K562 (cell line): ENCODE data around the gene CAB39. TPM values are rescaled to one million over a fixed set of nuclear protein-coding genes. Genes with fewer than 3 reads are reported as not detected.

Experiments
- ATAC-seq: fragments of 200-7000 bp; cut with Tn5 transposase; 3 replicates; pipeline ENCODE4 v1.9.1; 2020; ENCODE audit warnings: moderate library complexity
- BruUV-seq: library from RNA; stranded (reverse); fragments of 400-500 nt; replicated peaks from 2 replicates; lab custom pipeline; 2021; lab: Mats Ljungman, UMichigan
- CTCF ChIA-PET: fragments of 300-600 bp; formaldehyde crosslinking; extraction: SDS; loops from one replicate; lab custom pipeline; 2021; ENCODE audit warnings: low intra/inter-chr PET ratio; lab: Yijun Ruan, JAX
- POLR2A ChIA-PET: fragments of 300-600, 350-650 bp; sonication (Branson Sonifier 250); formaldehyde crosslinking; extraction: SDS; loops from one replicate; lab custom pipeline; 2021; ENCODE audit warnings: antibody characterized with exemption, inconsistent platforms; lab: Yijun Ruan, JAX
- DNase-seq, 4 experiments: peaks; one replicate each; pipeline versions ENCODE4 v3.0.0 to v3.0.0-alpha.2; 2011 to 2018; ENCODE audit warnings: low spot score in 3 of 4, mixed read lengths in 3 of 4; ENCODE audit errors: extremely low read depth in 1 of 4
- FAIRE-seq: peaks from 2 replicates; lab custom pipeline; 2011; peaks lifted over from hg19 to GRCh38; lab: Jason Lieb, UNC
- H2AFZ ChIP-seq: 2 replicates; pipeline ENCODE4 v1.6.0; 2011; ENCODE audit warnings: low read depth, low read length, control low read depth, inconsistent platforms
- H3K27ac ChIP-seq: fragments of 200-600 bp; 3 replicates; pipeline ENCODE4 v1.8.0; 2011; ENCODE audit warnings: low read depth, mild to moderate bottlenecking, control low read depth, inconsistent platforms, low read length, moderate library complexity, mixed read lengths; ENCODE audit errors: extremely low read depth
- H3K27me3 ChIP-seq, 2 experiments: fragments of 300-600 bp in 1 of 2; 2 replicates in 1 of 2; 3 replicates in 1 of 2; pipeline versions ENCODE4 v1.6.0 to v1.8.0; 2011; ENCODE audit warnings: inconsistent platforms in 2 of 2, low read length in 2 of 2, mild to moderate bottlenecking in 1 of 2, mixed read lengths in 1 of 2, moderate library complexity in 1 of 2; ENCODE audit not compliant: control insufficient read depth in 2 of 2, insufficient read depth in 2 of 2
- H3K36me3 ChIP-seq: fragments of 300-600 bp; 3 replicates; pipeline ENCODE4 v1.8.0; 2011; ENCODE audit warnings: mild to moderate bottlenecking, low read length, inconsistent platforms; ENCODE audit not compliant: control insufficient read depth, insufficient read depth
- H3K4me1 ChIP-seq, 2 experiments: fragments of 200-600 bp in 1 of 2; replicated peaks in 1 of 2; 2 replicates in 1 of 2; 3 replicates in 1 of 2; pipeline versions ENCODE4 v1.5.1 to v1.8.0; 2011; ENCODE audit warnings: inconsistent platforms in 2 of 2, low read length in 2 of 2, mild to moderate bottlenecking in 1 of 2, mixed read lengths in 1 of 2, moderate library complexity in 1 of 2; ENCODE audit not compliant: control insufficient read depth in 2 of 2, insufficient read depth in 2 of 2
- H3K4me2 ChIP-seq: 2 replicates; pipeline ENCODE4 v1.6.1; 2011; ENCODE audit warnings: low read length, control low read depth, inconsistent platforms, mixed read lengths; ENCODE audit not compliant: insufficient read depth
- H3K4me3 ChIP-seq: fragments of 200-600 bp; sonication (generic), shearing (Covaris generic); 2 replicates; pipeline ENCODE4 v1.5.1; 2016; ENCODE audit warnings: control low read depth, inconsistent platforms
- H3K79me2 ChIP-seq: fragments of 200-600 bp; 3 replicates; pipeline ENCODE4 v1.8.0; 2011; ENCODE audit warnings: low read length, inconsistent platforms; ENCODE audit not compliant: control insufficient read depth, insufficient read depth
- H3K9ac ChIP-seq, 2 experiments: 2 replicates each; pipeline versions ENCODE4 v1.6.0 to v1.6.1; 2011; ENCODE audit warnings: low read depth in 2 of 2, low read length in 2 of 2, control low read depth in 1 of 2, inconsistent platforms in 1 of 2, mild to moderate bottlenecking in 1 of 2, mixed read lengths in 1 of 2; ENCODE audit not compliant: insufficient read depth in 1 of 2
- H3K9me1 ChIP-seq: one replicate; pipeline ENCODE4 v1.6.0; 2011; ENCODE audit warnings: inconsistent platforms, mild to moderate bottlenecking, low read length, moderate library complexity; ENCODE audit not compliant: control insufficient read depth, insufficient read depth
- H3K9me3 ChIP-seq: replicated peaks from 2 replicates; pipeline ENCODE4 v1.5.1; 2011; ENCODE audit warnings: low read depth, low read length, inconsistent platforms; ENCODE audit not compliant: control insufficient read depth, insufficient read depth
- H4K20me1 ChIP-seq: replicated peaks from 2 replicates; pipeline ENCODE4 v1.6.1; 2011; ENCODE audit warnings: low read length, inconsistent platforms, mixed read lengths; ENCODE audit not compliant: control insufficient read depth, insufficient read depth
- GABPB2 ChIP-seq: fragments of 250-450 bp; sonication (Bioruptor Pico); conservative IDR thresholded peaks from 2 replicates; pipeline ENCODE4 v1.5.1; 2021; ENCODE audit warnings: mild to moderate bottlenecking
- GMEB1 ChIP-seq: fragments of 250-450 bp; sonication (Bioruptor Pico); IDR thresholded peaks from 2 replicates; pipeline ENCODE4 v1.4.0; 2020; ENCODE audit warnings: mild to moderate bottlenecking
- GTF2F1 ChIP-seq: IDR thresholded peaks from 2 replicates; pipeline ENCODE4 v1.6.1; 2011; ENCODE audit warnings: low read depth, low read length, improper control_type of control experiment
- NCOA4 ChIP-seq: fragments of 450-650 bp; IDR thresholded peaks from 2 replicates; pipeline ENCODE4 v1.6.1; 2018; ENCODE audit warnings: mild to moderate bottlenecking; ENCODE audit not compliant: partially characterized antibody
- NRF1 ChIP-seq, 2 experiments: fragments of 450-650 bp; IDR thresholded peaks in 1 of 2; conservative IDR thresholded peaks in 1 of 2; 2 replicates each; pipeline ENCODE4 v1.6.1; 2014; ENCODE audit warnings: mild to moderate bottlenecking in 2 of 2
- PHF21A ChIP-seq: fragments of 450-650 bp; IDR thresholded peaks from 2 replicates; pipeline ENCODE4 v1.6.1; 2017; ENCODE audit warnings: low read depth, borderline replicate concordance
- PPARD ChIP-seq: fragments of 250-450 bp; sonication (Bioruptor Pico); IDR thresholded peaks from 2 replicates; pipeline ENCODE4 v1.8.0; 2022; ENCODE audit warnings: inconsistent platforms, mild to moderate bottlenecking, moderate library complexity
- PREB ChIP-seq: sonication (generic); formaldehyde crosslinking; IDR thresholded peaks from 2 replicates; pipeline ENCODE4 v1.8.1; 2023; ENCODE audit warnings: mild to moderate bottlenecking, missing genetic modification reagents
- RAD21 ChIP-seq, 2 experiments: fragments of 250-450 bp in 1 of 2; fragments of 450-650 bp in 1 of 2; sonication (Bioruptor Pico) in 1 of 2; formaldehyde crosslinking in 1 of 2; IDR thresholded peaks in 1 of 2; conservative IDR thresholded peaks in 1 of 2; 2 replicates each; pipeline versions ENCODE4 v1.4.0 to v1.8.0; 2020 to 2022; ENCODE audit warnings: mild to moderate bottlenecking in 2 of 2, moderate library complexity in 1 of 2
- SAP30 ChIP-seq: fragments of 200-600 bp; sonication (generic); IDR thresholded peaks from 2 replicates; pipeline ENCODE4 v1.6.1; 2012; ENCODE audit warnings: borderline replicate concordance, low read depth, mild to moderate bottlenecking, moderate library complexity, low read length, control low read depth, inconsistent platforms; ENCODE audit not compliant: insufficient read depth, poor library complexity, severe bottlenecking
- SMAD1 ChIP-seq: fragments of 150-350 bp; IDR thresholded peaks from 2 replicates; pipeline ENCODE4 v1.6.1; 2014; ENCODE audit warnings: low read length, low read depth; ENCODE audit not compliant: partially characterized antibody
- TEAD4 ChIP-seq, 2 experiments: sonication (generic) in 1 of 2; formaldehyde crosslinking in 1 of 2; IDR thresholded peaks; 2 replicates each; pipeline versions ENCODE4 v1.6.1 to v1.8.0; 2012 to 2022; ENCODE audit warnings: borderline replicate concordance in 1 of 2, inconsistent platforms in 1 of 2, low read length in 1 of 2, mild to moderate bottlenecking in 1 of 2, missing genetic modification reagents in 1 of 2
- TRIM28 ChIP-seq: fragments of 450-650 bp; IDR thresholded peaks from 2 replicates; pipeline ENCODE4 v1.6.1; 2017
- ZNF133 ChIP-seq: fragments of 250-450 bp; sonication (Bioruptor Pico); IDR thresholded peaks from 2 replicates; pipeline ENCODE4 v1.4.0; 2020; ENCODE audit warnings: mild to moderate bottlenecking
- ZNF3 ChIP-seq: fragments of 250-450 bp; sonication (Bioruptor Pico); IDR thresholded peaks from 2 replicates; pipeline ENCODE4 v1.5.0; 2021; ENCODE audit warnings: mild to moderate bottlenecking, moderate library complexity
- ZNF699 ChIP-seq: fragments of 250-450 bp; sonication (Bioruptor Pico); IDR thresholded peaks from 2 replicates; pipeline ENCODE4 v1.8.0; 2021; ENCODE audit warnings: mild to moderate bottlenecking, moderate library complexity; ENCODE audit not compliant: insufficient replicate concordance
- ZSCAN32 ChIP-seq: fragments of 450-650 bp; formaldehyde crosslinking; IDR thresholded peaks from 2 replicates; pipeline ENCODE4 v1.4.0; 2020; ENCODE audit warnings: mild to moderate bottlenecking, moderate library complexity
- WGBS: fragments of 100-300 bp; shearing (Covaris generic); methylation state at CpG from one replicate; pipeline ENCODE4 v1.1.6; 2016; ENCODE audit warnings: low coverage, mixed read lengths; ENCODE audit not compliant: insufficient coverage; ENCODE audit errors: missing lambda C conversion rate; 5-methylcytosine and 5-hydroxymethylcytosine counted together
- in situ Hi-C: fragments of 300-500 bp; cut with MboI; formaldehyde crosslinking; loops from 4 replicates; pipeline ENCODE4 v1.15.0; 2018; ENCODE audit warnings: inconsistent platforms, mixed read lengths
- intact Hi-C: fragments of 100-400 bp; cut with micrococcal nuclease; formaldehyde crosslinking; loops from 2 replicates; pipeline ENCODE4 v1.14.2; 2022
- polyA plus RNA-seq, 8 experiments: library from polyadenylated mRNA; depleted of rRNA in 4 of 8; stranded (reverse) in 5 of 8; unstranded in 3 of 8; fragments of >200 nt; fragmentation: Nextera tagmentation in 2 of 8; fragmentation: Illumina TruSeq in 1 of 8; extraction: Ambion mirVana in 2 of 8; extraction: Trizol in 1 of 8; gene quantifications; 2 replicates each; pipeline versions ENCODE4 v1.2.1 to v1.2.3, GENCODE V29; 2011 to 2014; ENCODE audit warnings: inconsistent platforms in 1 of 8, missing spikeins in 1 of 8
- total RNA-seq, 7 experiments: library from RNA; depleted of rRNA in 6 of 7; stranded (reverse); fragments of >200 nt in 6 of 7; fragmentation: Illumina TruSeq in 2 of 7; extraction: Trizol in 2 of 7; gene quantifications; 2 replicates each; pipeline versions ENCODE4 v1.2.1 to v1.2.3, GENCODE V29; 2011 to 2021; ENCODE audit warnings: low replicate concordance in 1 of 7

CAB39 gene
- total and polyA plus RNA-seq, 9 of the 15 experiments (the other 6 are each of a cell fraction or from before 2014, with no cell fraction given) = 27.2 to 94.4 (median 70.1) TPM

- peak; percentile 52 to 72 for TF ChIP-seq RAD21 (CRISPR knock-in tag; conservative IDR thresholded peaks at IDR 0.05 in 1 of 2, IDR thresholded peaks at IDR 0.05 in 1 of 2)
- TF ChIP-seq, all 486 proteins: peak for 3
Observed at GRCh38 chr2:230798769-230799399, 86.2 kb downstream of the CAB39 start (continued).

DNA sequence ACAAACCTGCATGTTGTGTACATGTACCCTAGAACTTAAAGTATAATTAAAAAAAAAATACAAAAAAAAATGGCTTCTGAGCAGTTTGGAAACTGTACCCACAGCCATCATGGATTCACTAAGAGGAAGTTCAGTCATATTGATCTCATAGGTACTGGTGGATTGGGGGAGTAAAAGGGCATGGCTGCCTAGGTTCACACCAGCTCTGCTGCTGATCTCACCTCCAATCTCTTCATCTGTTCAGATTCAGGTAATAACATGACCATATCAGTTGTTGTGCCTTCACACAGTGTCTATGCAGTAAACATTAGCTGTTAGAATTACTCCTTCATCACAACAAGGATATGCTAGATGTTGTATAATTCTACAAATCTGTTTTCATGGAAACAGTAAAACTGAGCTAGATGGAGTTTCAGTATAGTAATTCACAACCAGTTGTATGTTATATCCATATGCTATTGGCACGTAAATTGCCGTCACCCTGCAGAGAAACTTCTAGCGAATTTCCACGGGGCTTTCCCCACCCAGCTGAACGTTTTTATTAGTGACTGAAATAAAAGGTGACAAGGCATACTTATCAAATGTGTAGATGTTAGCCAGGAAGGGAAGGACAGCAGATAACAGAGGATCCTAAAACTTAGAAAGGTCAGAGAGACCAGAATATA lies 92.8 kb downstream of the CAB39 start:
- in situ Hi-C loops (loop anchor here (25.0 kb wide), 1 partner anchor 793 kb away; no protein-coding TSS in a partner anchor), intact Hi-C loops (no loop called here)
- Histone ChIP-seq H3K79me2 (no peaks in the 10 kb centered on the region; the same call in 2 of the 3 replicates), H3K27ac (no peak overlapping the region), H3K4me3 (no peak overlapping the region), H4K20me1 (0 out of 2 replicates have a peak, but pooled peaks cover 6% of the 10 kb centered on the region), H3K9ac (no peak overlapping the region), H3K4me2 (no peak overlapping the region), H3K36me3 (peaks cover 58% of the 10 kb centered on the region; the same call in 2 of the 3 replicates), H3K9me1 (no peaks in the 10 kb centered on the region), H2AFZ (no peak overlapping the region), H3K4me1 (no peaks in the 10 kb centered on the region), H3K9me3 (0 out of 2 replicates have a peak, but pooled peaks cover under 1% of the 10 kb centered on the region), H3K27me3 (no peaks in the 10 kb centered on the region)
- no peak for DNase-seq
- no peak for FAIRE-seq
- no peak; the same call in 2 of the 3 replicates for ATAC-seq
- BruUV-seq = no TSS peak
- 84% methylated on average over 5 of the region's 5 CpGs for WGBS
- POLR2A ChIA-PET = interaction anchor here (0.7 to 1.0 kb wide), 2 partner anchors 13 to 14 kb away, joined by 3 to 4 read pairs; no protein-coding TSS in a partner anchor
- CTCF ChIA-PET = no interaction called here
- no peak for TF ChIP-seq NCOA4
- no peak for TF ChIP-seq ZSCAN32
- no peak for TF ChIP-seq TEAD4 (IDR thresholded peaks at IDR 0.05; ENCODE audit: low read length)
- no peak for TF ChIP-seq TEAD4 (CRISPR knock-in tag; IDR thresholded peaks at IDR 0.05; ENCODE audit: borderline replicate concordance)
- no peak for TF ChIP-seq ZNF3 (CRISPR knock-in tag)
- TF ChIP-seq TRIM28 = no peak
- TF ChIP-seq SMAD1 = no peak
- no peak for TF ChIP-seq PREB (CRISPR knock-in tag)
- no peak for TF ChIP-seq ZNF133 (CRISPR knock-in tag)
- TF ChIP-seq PHF21A = no peak
- TF ChIP-seq GTF2F1 = no peak
- TF ChIP-seq GABPB2 (CRISPR knock-in tag) = no peak
- TF ChIP-seq ZNF699 (CRISPR knock-in tag) = no peak
- no peak for TF ChIP-seq GMEB1 (CRISPR knock-in tag)
- TF ChIP-seq SAP30 = no peak
- TF ChIP-seq NRF1 (conservative IDR thresholded peaks at IDR 0.05 in 1 of 2, IDR thresholded peaks at IDR 0.05 in 1 of 2) = no peak
- no peak for TF ChIP-seq PPARD (CRISPR knock-in tag)
